Ascending aorta (tissue), 2 donors: ENCODE measurements around the gene TBL1XR1. TPM values are rescaled to one million over a fixed set of nuclear protein-coding genes. Genes with fewer than 3 reads are reported as not detected.

Experiments used
- DNase-seq, 2 donors: peaks; one replicate each; pipeline ENCODE4 v3.0.0-alpha.2; 2019; ENCODE audit warnings: low spot score in 2 of 2
- H3K27ac ChIP-seq, 2 donors: fragments of 200-600 bp; sonication (generic); one replicate each; pipeline ENCODE4 v1.5.1; 2016 to 2017; ENCODE audit warnings: mild to moderate bottlenecking in 1 of 2
- H3K27me3 ChIP-seq: fragments of 200-600 bp; sonication (generic); one replicate; pipeline ENCODE4 v1.5.1; 2017
- H3K36me3 ChIP-seq, 2 donors: fragments of 200-600 bp; sonication (generic); one replicate each; pipeline ENCODE4 v1.5.1; 2016
- H3K4me1 ChIP-seq, 2 donors: fragments of 200-600 bp; sonication (generic); one replicate each; pipeline ENCODE4 v1.5.1; 2016 to 2017; ENCODE audit warnings: mild to moderate bottlenecking in 1 of 2
- H3K4me3 ChIP-seq, 2 donors: fragments of 200-600 bp; sonication (generic); one replicate each; pipeline ENCODE4 v1.5.1; 2016 to 2017; ENCODE audit warnings: mild to moderate bottlenecking in 1 of 2
- H3K9me3 ChIP-seq, 2 donors: fragments of 200-600 bp; sonication (generic); one replicate each; pipeline ENCODE4 v1.5.1; 2016
- intact Hi-C: fragments of 100-400 bp; cut with DNase I; formaldehyde crosslinking; loops from one replicate; pipeline ENCODE4 v1.15.1; 2023
- total RNA-seq: library from RNA; depleted of rRNA; stranded (reverse); fragments of >200 nt; gene quantifications from one replicate; pipeline ENCODE4 v1.1.0, GENCODE V29; 2016
- TF ChIP-seq, protein P1 (sequence below), 3 experiments: fragments of 200-600 bp in 2 of 3; fragments of 450-650 bp in 1 of 3; sonication (generic) in 2 of 3; IDR thresholded peaks; one replicate each; pipeline ENCODE4 v1.5.1; 2016 to 2019; ENCODE audit warnings: antibody characterized with exemption in 3 of 3, mild to moderate bottlenecking in 1 of 3, moderate library complexity in 1 of 3

The TBL1XR1 gene
- total RNA-seq, 1 donor from 2014 or later: 52.0 TPM

DNA sequence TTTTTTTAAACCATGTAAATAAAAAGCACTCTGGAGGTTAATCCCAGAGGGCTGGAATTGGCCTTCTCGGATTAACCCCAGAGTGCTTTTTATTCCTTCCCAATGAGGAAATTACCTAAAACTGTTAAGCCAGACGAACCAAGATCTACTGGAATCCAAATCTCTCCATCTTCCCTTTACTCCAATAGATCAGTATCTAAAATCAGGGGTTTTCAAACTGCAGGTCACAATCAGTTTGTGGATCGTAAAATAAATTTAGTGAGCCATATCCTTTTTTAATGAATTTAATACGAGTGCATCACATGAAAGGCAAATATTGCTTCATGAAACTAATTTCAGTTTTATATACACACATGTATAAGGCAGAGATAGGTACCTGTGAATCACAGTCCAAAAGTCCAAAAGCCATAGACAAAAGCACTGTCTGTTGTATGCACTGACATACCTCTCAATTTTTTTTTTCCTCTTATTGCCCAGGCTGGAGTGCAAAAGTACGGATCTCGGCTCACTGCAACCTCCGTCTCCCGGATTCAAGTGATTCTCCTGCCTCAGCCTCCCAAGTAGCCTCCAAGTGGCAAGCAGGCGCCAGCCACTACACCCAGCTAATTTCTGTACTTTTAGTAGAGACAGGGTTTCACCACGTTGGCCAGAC, 61.3 kb downstream of the TBL1XR1 start:
- H3K36me3 ChIP-seq: no peaks in the 10 kb centered on the region
- DNase-seq: no peak
- H3K4me1 ChIP-seq: peaks cover 2 to 4% of the 10 kb centered on the region in 2 donors
- no peak overlapping the region for H3K4me3 ChIP-seq
- H3K27ac ChIP-seq: no peak overlapping the region
- no peaks in the 10 kb centered on the region for H3K27me3 ChIP-seq
- intact Hi-C loops: no loop called here
- TF ChIP-seq, protein P1, sequence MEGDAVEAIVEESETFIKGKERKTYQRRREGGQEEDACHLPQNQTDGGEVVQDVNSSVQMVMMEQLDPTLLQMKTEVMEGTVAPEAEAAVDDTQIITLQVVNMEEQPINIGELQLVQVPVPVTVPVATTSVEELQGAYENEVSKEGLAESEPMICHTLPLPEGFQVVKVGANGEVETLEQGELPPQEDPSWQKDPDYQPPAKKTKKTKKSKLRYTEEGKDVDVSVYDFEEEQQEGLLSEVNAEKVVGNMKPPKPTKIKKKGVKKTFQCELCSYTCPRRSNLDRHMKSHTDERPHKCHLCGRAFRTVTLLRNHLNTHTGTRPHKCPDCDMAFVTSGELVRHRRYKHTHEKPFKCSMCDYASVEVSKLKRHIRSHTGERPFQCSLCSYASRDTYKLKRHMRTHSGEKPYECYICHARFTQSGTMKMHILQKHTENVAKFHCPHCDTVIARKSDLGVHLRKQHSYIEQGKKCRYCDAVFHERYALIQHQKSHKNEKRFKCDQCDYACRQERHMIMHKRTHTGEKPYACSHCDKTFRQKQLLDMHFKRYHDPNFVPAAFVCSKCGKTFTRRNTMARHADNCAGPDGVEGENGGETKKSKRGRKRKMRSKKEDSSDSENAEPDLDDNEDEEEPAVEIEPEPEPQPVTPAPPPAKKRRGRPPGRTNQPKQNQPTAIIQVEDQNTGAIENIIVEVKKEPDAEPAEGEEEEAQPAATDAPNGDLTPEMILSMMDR (IDR thresholded peaks at IDR 0.05): no peak
- H3K9me3 ChIP-seq: no peaks in the 10 kb centered on the region

DNA sequence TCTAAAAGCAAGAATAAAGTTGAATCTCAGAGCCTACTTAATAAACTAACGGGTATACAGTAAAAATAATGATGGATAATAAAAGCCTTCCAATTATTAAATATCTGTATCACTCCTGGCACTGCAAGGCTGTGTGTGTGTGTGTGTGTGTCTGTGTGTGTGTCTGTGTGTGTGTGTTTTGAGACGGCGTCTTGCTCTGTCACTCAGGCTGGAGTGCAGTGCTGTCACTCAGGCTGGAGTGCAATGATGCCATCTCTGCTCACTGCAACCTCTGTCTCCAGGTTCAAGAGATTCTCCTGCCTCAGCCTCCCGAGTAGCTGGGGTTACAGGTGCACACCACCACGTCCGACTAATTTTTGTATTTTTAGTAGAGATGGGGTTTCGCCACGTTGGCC, 62.5 kb downstream of the TBL1XR1 start:
- Histone ChIP-seq H3K27ac (no peak overlapping the region), H3K9me3 (no peaks in the 10 kb centered on the region), H3K4me1 (peaks cover 2 to 4% of the 10 kb centered on the region in 2 donors), H3K36me3 (no peaks in the 10 kb centered on the region), H3K27me3 (no peaks in the 10 kb centered on the region), H3K4me3 (no peak overlapping the region)
- DNase-seq: no peak
- TF ChIP-seq, protein P1 (IDR thresholded peaks at IDR 0.05): no peak
- intact Hi-C loops: no loop called here

DNA sequence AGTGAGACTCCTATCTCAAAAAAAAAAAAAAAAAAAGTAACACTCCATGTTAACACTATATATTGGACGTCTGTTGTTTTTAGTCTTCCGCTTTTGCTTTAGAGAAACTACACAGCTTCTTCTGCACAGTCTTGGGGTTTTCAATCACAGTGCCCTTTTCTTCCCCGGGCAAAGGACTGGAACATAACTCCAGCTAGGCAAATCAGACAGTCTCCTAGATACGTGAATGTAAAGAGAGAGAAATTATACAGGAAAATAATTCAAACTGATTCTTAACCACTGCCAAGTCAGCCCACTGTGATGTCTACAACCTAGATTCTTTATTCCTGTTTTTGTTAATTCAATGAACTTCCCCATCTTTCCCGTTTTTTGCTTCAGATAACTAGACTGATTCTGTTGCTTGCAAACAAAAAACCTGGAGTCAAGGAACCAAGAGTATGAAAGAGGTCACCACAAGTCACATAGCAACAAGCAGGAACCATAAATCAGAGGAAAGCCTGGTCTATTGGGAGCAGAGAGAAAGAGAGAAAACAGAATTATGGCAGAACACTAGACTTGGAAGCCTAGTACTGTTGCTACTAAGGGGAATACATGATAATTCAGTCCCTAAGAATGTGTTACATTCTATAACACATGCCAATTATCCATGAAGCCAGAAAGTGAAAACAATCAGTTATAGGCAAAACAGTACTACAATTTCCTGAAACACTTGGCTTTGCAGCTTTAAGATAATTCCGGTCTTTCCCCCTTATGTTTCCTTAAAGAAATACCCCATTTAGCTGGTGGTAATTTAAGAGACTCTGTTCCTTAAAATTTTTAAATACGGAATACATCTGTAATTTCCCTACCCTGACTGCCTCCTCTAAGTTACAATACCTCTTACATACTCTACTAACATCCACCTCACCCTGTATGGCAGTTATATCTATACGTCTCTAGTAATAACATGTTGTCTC, 63.1 kb downstream of the TBL1XR1 start:
- TF ChIP-seq, protein P1 (IDR thresholded peaks at IDR 0.05): no peak
- Histone ChIP-seq H3K27ac (no peak overlapping the region), H3K4me1 (peaks cover 2 to 4% of the 10 kb centered on the region in 2 donors), H3K36me3 (no peaks in the 10 kb centered on the region), H3K4me3 (no peak overlapping the region), H3K9me3 (no peaks in the 10 kb centered on the region), H3K27me3 (no peaks in the 10 kb centered on the region)
- no peak for DNase-seq
- intact Hi-C loops: no loop called here

DNA sequence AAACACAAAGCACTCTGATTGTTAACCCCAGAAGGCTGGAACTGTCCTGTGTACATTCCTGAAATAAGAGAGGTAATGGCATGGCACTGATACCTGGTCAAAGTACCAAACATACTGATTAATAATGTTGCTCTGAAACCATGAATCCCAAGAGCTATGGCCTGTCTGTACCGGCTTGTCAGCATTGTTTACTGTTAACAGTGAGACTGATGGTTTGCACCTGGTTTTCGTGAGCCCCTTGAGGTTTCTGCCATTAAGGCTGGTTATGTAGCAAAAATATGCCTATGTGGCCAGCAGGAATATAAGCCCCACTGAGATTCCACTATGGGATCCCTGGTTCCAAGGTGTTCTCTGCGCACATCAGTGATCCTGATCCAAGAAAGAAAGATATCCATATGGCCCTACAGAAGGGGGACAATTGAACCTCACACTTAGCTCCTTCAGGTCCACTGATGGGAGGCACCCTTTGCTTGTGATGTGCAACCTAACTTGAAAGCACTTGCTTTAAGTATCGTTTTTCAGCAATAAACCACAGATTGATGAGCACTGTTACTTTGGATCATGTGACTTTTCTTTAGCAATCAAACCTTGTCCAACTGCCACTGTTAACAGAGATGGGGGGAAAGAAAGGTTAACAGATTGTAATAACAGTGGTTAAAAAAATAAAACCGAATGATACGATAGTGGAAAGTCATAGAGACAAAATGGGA, 65.2 kb downstream of the TBL1XR1 start:
- H3K9me3 ChIP-seq: no peaks in the 10 kb centered on the region
- H3K4me3 ChIP-seq: no peak overlapping the region
- TF ChIP-seq, protein P1 (IDR thresholded peaks at IDR 0.05): no peak
- DNase-seq: no peak
- H3K27me3 ChIP-seq: no peaks in the 10 kb centered on the region
- intact Hi-C loops: no loop called here
- H3K4me1 ChIP-seq: peaks cover 2 to 4% of the 10 kb centered on the region in 2 donors
- no peaks in the 10 kb centered on the region for H3K36me3 ChIP-seq
- no peak overlapping the region for H3K27ac ChIP-seq

DNA sequence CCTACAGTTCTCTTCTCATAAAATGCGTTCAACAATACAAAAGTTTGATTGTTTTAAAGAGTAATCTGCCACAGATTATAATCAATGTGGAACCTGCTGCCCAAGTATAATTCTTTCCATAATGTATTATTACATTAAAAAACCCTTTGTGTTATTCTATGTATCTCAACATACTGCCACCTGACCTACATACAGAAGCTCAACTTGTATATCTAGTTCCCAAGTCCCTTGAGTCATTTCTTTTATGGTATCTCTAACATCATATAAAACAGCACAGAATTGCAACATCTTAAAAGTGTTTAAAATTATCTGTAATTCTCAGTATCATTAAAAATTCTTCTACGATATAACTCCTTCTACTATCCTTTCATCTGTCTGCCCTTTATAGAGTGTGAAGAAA, 70.3 kb downstream of the TBL1XR1 start:
- H3K4me3 ChIP-seq: no peak overlapping the region
- no peaks in the 10 kb centered on the region for H3K9me3 ChIP-seq
- no peak for DNase-seq
- H3K27ac ChIP-seq: no peak overlapping the region
- intact Hi-C loops: no loop called here
- peaks cover 0 to 12% of the 10 kb centered on the region in 2 donors for H3K4me1 ChIP-seq
- no peaks in the 10 kb centered on the region for H3K36me3 ChIP-seq
- TF ChIP-seq, protein P1 (IDR thresholded peaks at IDR 0.05): no peak
- H3K27me3 ChIP-seq: no peaks in the 10 kb centered on the region
